ENCODE measurements around the gene ANKRD33.

ANKRD33 gene

GRCh38 chr12:51926718-51927117 is 38.8 kb downstream of the ANKRD33 start:
- DNase-seq (ENCODE audit: insufficient read length, low spot score), result no peak
- peak; percentile 37 for TF ChIP-seq CTCF (IDR thresholded peaks at IDR 0.05; ENCODE audit: insufficient read depth, missing control alignments)
- no peak for FAIRE-seq

- DNase-seq (ENCODE audit: insufficient read length, low spot score) (no peak), FAIRE-seq (no peak)
- no peak for TF ChIP-seq CTCF (IDR thresholded peaks at IDR 0.05; ENCODE audit: insufficient read depth, missing control alignments)
Measured at GRCh38 chr12:51932218-51933076, 44.5 kb downstream of the ANKRD33 start.

GRCh38 chr12:51934080-51934479 is 46.2 kb downstream of the ANKRD33 start:
- FAIRE-seq (no peak), DNase-seq (ENCODE audit: insufficient read length, low spot score) (no peak)
- no peak for TF ChIP-seq CTCF (IDR thresholded peaks at IDR 0.05; ENCODE audit: insufficient read depth, missing control alignments)

- no peak for TF ChIP-seq CTCF (IDR thresholded peaks at IDR 0.05; ENCODE audit: insufficient read depth, missing control alignments)
- FAIRE-seq, result no peak
- DNase-seq (ENCODE audit: insufficient read length, low spot score), result no peak
Measured at GRCh38 chr12:51937926-51938325, 50.0 kb downstream of the ANKRD33 start.

- no peak for TF ChIP-seq CTCF (IDR thresholded peaks at IDR 0.05; ENCODE audit: insufficient read depth, missing control alignments)
- FAIRE-seq (no peak), DNase-seq (ENCODE audit: insufficient read length, low spot score) (no peak)
Measured at GRCh38 chr12:51938726-51939125, 50.8 kb downstream of the ANKRD33 start.

- FAIRE-seq (no peak), DNase-seq (ENCODE audit: insufficient read length, low spot score) (no peak)
- no peak for TF ChIP-seq CTCF (IDR thresholded peaks at IDR 0.05; ENCODE audit: insufficient read depth, missing control alignments)
Measured at GRCh38 chr12:51941011-51941581, 53.2 kb downstream of the ANKRD33 start.

Measured in D721Med (cell line).